ENCODE measurements around the gene ERRFI1.

The ERRFI1 gene

DNA sequence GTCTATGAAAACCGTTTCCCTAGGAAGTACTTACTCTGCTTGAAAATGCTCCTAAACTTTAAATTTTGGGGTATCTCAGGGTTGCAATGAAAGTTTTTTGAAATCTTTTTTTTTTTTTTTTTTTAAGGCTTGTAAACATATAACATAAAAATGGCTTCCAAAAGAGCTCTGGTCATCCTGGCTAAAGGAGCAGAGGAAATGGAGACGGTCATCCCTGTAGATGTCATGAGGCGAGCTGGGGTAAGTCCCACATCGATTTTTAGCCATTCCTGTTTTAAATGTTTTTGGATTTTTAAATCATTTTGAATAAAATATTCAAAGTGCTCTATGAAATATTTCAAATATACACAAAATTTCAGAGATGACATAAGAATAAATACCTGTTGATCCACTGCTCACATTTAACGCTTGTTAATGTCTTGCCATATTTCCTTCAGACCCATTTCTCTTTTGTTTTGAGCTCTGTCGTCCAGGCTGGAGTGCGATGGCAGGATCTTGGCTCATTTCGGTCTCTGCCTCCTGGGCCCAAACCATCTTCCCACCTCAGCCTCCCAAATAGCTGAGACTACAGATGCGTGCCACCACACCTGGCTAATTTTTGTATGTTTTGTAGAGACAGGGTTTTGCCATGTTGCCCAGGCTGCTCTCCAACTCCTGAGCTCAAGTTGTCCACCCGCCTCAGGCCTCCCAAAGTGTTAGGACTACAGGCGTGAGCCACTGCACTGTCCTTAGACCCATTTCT lies 63.3 kb downstream of the ERRFI1 start:
- DNase-seq (ENCODE audit: low read depth in 1 of 2, low spot score in 1 of 2) = no peak
- no peak for TF ChIP-seq JUND (IDR thresholded peaks at IDR 0.05; ENCODE audit: low read depth)
- in situ Hi-C loops (cut with HindIII; ENCODE audit: low pct_unique_long_range_greater_than_20kb, low sequenced_read_pairs) = no loop called here

GRCh38 chr1:7962014-7962335 lies 64.1 kb downstream of the ERRFI1 start:
- TF ChIP-seq JUND (IDR thresholded peaks at IDR 0.05; ENCODE audit: low read depth) = no peak
- in situ Hi-C loops (cut with HindIII; ENCODE audit: low pct_unique_long_range_greater_than_20kb, low sequenced_read_pairs) = no loop called here
- no peak for DNase-seq (ENCODE audit: low read depth in 1 of 2, low spot score in 1 of 2)
